ENCODE data around the gene WNT1.

Gene WNT1

DNA sequence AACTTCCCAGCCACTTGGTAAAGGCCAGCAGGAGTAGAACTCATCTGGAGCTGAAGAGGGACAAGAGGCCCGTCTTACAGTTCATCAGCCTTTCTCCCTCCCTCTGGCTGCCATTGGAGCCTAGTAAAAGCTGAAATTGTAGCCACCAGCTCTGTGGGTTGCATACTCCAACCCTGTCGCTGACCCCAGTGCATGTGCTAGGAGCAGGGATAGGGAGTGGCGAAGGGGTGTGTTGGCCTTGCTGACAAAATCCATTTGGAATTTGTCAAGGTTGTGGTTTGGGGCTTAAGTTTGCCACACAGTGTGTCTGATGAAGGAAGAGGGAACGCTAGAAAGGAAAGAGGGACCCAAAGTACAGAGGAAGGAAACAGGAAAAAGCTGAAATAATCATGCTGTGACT lies 16.8 kb upstream of the WNT1 start:
- H3K36me3 ChIP-seq (ENCODE audit: control insufficient read depth, low read length), result no peaks in the 10 kb centered on the region; the same call in 1 of the 2 replicates
- no peak overlapping the region for H3K4me3 ChIP-seq (ENCODE audit: low read length)
- 0 out of 2 replicates have a peak, but pooled peaks cover 4% of the 10 kb centered on the region for H3F3A ChIP-seq (ENCODE audit: control insufficient read depth, insufficient read depth)
- H3K4me2 ChIP-seq (ENCODE audit: low read length), result no peak overlapping the region
- H3K27me3 ChIP-seq (ENCODE audit: control insufficient read depth, low read length), result no peaks in the 10 kb centered on the region
- peaks cover 8% of the 10 kb centered on the region for H3K79me2 ChIP-seq (ENCODE audit: control insufficient read depth, low read length)
- H3K27ac ChIP-seq (ENCODE audit: low read depth, low read length), result no peak overlapping the region
- H3K4me1 ChIP-seq (ENCODE audit: control insufficient read depth, low read length), result peaks cover 18% of the 10 kb centered on the region
- no peaks in the 10 kb centered on the region for H3K9me2 ChIP-seq (replicated peaks; ENCODE audit: control insufficient read depth, low read length)
- no peaks in the 10 kb centered on the region for H3K9me3 ChIP-seq (ENCODE audit: control insufficient read depth, insufficient read depth, low read length)
- no peaks in the 10 kb centered on the region for H4K20me1 ChIP-seq (ENCODE audit: control insufficient read depth, insufficient read depth, low read depth, low read length)
- TF ChIP-seq EZH2phosphoT487 (IDR thresholded peaks at IDR 0.05; ENCODE audit: borderline replicate concordance, low read length), result no peak
- TF ChIP-seq, protein P1, sequence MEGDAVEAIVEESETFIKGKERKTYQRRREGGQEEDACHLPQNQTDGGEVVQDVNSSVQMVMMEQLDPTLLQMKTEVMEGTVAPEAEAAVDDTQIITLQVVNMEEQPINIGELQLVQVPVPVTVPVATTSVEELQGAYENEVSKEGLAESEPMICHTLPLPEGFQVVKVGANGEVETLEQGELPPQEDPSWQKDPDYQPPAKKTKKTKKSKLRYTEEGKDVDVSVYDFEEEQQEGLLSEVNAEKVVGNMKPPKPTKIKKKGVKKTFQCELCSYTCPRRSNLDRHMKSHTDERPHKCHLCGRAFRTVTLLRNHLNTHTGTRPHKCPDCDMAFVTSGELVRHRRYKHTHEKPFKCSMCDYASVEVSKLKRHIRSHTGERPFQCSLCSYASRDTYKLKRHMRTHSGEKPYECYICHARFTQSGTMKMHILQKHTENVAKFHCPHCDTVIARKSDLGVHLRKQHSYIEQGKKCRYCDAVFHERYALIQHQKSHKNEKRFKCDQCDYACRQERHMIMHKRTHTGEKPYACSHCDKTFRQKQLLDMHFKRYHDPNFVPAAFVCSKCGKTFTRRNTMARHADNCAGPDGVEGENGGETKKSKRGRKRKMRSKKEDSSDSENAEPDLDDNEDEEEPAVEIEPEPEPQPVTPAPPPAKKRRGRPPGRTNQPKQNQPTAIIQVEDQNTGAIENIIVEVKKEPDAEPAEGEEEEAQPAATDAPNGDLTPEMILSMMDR (IDR thresholded peaks at IDR 0.05; ENCODE audit: low read depth, low read length, poor library complexity, severe bottlenecking), result no peak

DNA sequence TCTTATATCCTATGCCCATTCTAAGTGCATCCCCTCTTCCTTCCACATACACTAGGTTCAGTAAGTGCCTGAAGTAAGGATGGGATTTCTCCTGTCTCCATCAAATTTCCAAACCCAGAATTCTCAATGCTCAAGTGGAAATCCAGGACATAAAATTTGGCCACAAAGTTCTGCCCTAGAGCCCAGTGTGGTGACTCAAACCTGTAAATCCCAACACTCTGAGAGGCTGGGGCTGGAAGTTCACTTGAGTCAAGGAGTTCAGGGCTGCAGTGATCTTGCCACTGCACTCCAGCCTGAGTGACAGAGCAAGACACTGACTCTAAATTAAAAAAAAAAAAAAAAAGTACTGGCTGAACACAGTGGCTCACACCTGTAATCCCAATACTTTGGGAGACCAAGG lies 16.3 kb upstream of the WNT1 start:
- TF ChIP-seq, protein P1 (IDR thresholded peaks at IDR 0.05; ENCODE audit: low read depth, low read length, poor library complexity, severe bottlenecking), result no peak
- Histone ChIP-seq H3K79me2 (ENCODE audit: control insufficient read depth, low read length) (peaks cover 4% of the 10 kb centered on the region), H3F3A (ENCODE audit: control insufficient read depth, insufficient read depth) (peaks cover 4% of the 10 kb centered on the region; the same call in 1 of the 2 replicates), H3K4me2 (ENCODE audit: low read length) (no peak overlapping the region), H3K27ac (ENCODE audit: low read depth, low read length) (no peak overlapping the region), H3K4me3 (ENCODE audit: low read length) (no peak overlapping the region), H3K9me3 (ENCODE audit: control insufficient read depth, insufficient read depth, low read length) (no peaks in the 10 kb centered on the region), H3K36me3 (ENCODE audit: control insufficient read depth, low read length) (no peaks in the 10 kb centered on the region; the same call in 1 of the 2 replicates), H3K9me2 (replicated peaks; ENCODE audit: control insufficient read depth, low read length) (no peaks in the 10 kb centered on the region), H4K20me1 (ENCODE audit: control insufficient read depth, insufficient read depth, low read depth, low read length) (no peaks in the 10 kb centered on the region), H3K4me1 (ENCODE audit: control insufficient read depth, low read length) (peaks cover 23% of the 10 kb centered on the region), H3K27me3 (ENCODE audit: control insufficient read depth, low read length) (no peaks in the 10 kb centered on the region)

DNA sequence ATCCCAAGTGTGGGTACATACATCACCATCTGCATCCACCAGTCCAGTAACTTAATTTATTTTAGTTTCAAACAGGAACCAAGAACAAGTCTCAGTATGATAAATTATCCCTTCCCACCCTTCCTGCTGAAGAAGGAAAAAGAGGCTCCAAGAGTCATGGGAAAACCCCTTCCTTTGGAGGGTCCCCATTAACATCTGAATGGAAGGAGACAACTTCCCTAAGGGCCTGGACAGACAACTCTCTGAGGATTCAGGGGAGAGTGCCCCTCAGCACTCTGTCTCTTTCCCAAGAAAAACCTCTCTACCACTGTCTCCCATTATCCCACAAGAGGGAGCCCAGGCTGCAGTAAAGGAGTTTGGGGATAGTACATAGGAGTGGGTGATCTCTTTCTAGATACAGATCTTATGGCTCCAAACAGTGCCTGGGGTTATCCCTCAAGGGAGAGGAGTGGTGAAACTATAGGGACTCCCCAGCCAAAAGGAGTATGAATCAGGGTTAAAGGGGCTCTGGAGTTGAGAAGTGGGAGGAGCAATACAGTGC lies 12.8 kb upstream of the WNT1 start:
- Histone ChIP-seq H3K4me2 (ENCODE audit: low read length) (no peak overlapping the region), H3K36me3 (ENCODE audit: control insufficient read depth, low read length) (no peaks in the 10 kb centered on the region), H3K9me3 (ENCODE audit: control insufficient read depth, insufficient read depth, low read length) (no peaks in the 10 kb centered on the region), H3K9me2 (replicated peaks; ENCODE audit: control insufficient read depth, low read length) (no peaks in the 10 kb centered on the region), H3K79me2 (ENCODE audit: control insufficient read depth, low read length) (no peaks in the 10 kb centered on the region), H3K27me3 (ENCODE audit: control insufficient read depth, low read length) (peaks cover 18% of the 10 kb centered on the region), H4K20me1 (ENCODE audit: control insufficient read depth, insufficient read depth, low read depth, low read length) (no peaks in the 10 kb centered on the region; the same call in 1 of the 2 replicates), H3K4me1 (ENCODE audit: control insufficient read depth, low read length) (peaks cover 24% of the 10 kb centered on the region), H3K4me3 (ENCODE audit: low read length) (no peak overlapping the region), H3F3A (ENCODE audit: control insufficient read depth, insufficient read depth) (no peaks in the 10 kb centered on the region; the same call in 1 of the 2 replicates), H3K27ac (ENCODE audit: low read depth, low read length) (no peak overlapping the region)
- TF ChIP-seq, protein P1 (IDR thresholded peaks at IDR 0.05; ENCODE audit: low read depth, low read length, poor library complexity, severe bottlenecking), result no peak
- TF ChIP-seq EZH2phosphoT487 (IDR thresholded peaks at IDR 0.05; ENCODE audit: borderline replicate concordance, low read length), result no peak

All from DOHH2 (cell line).